GM19452 (cell line): ENCODE data around the gene OBSCN.

Source experiments
- ATAC-seq: cut with Tn5 transposase; IDR thresholded peaks from one replicate; pipeline ENCODE4 v1.9.1; 2021; ENCODE audit not compliant: unreplicated experiment

OBSCN gene

GRCh38 chr1:228408869-228409805, 201.3 kb downstream of the OBSCN start:
- no peak for ATAC-seq

GRCh38 chr1:228410015-228410414, 202.2 kb downstream of the OBSCN start:
- no peak for ATAC-seq

- ATAC-seq: no peak
Observed at GRCh38 chr1:228410671-228411070, 202.8 kb downstream of the OBSCN start.

- ATAC-seq: no peak
Observed at GRCh38 chr1:228411121-228411520, 203.3 kb downstream of the OBSCN start.

GRCh38 chr1:228411548-228412430, 203.9 kb downstream of the OBSCN start:
- no peak for ATAC-seq

GRCh38 chr1:228413241-228414010, 205.6 kb downstream of the OBSCN start:
- ATAC-seq: no peak

GRCh38 chr1:228414511-228415211, 206.8 kb downstream of the OBSCN start:
- ATAC-seq: no peak

- no peak for ATAC-seq
Observed at GRCh38 chr1:228415221-228415620, 207.4 kb downstream of the OBSCN start.

GRCh38 chr1:228415853-228416216, 208.0 kb downstream of the OBSCN start:
- no peak for ATAC-seq

GRCh38 chr1:228416217-228416933, 208.5 kb downstream of the OBSCN start, which contains the start of gene TRIM17:
TRIM17 (minus strand) TSS chr1:228416861; CDS start chr1:228415072, 1,789 bp downstream.
- no peak for ATAC-seq

GRCh38 chr1:228417061-228417460, 209.2 kb downstream of the OBSCN start:
- no peak for ATAC-seq

- no peak for ATAC-seq
Observed at GRCh38 chr1:228417483-228418203, 209.8 kb downstream of the OBSCN start.

GRCh38 chr1:228420968-228421826, 213.4 kb downstream of the OBSCN start:
- no peak for ATAC-seq

GRCh38 chr1:228423404-228424053, 215.7 kb downstream of the OBSCN start:
- no peak for ATAC-seq

- no peak for ATAC-seq
Observed at GRCh38 chr1:228424685-228425660, 217.1 kb downstream of the OBSCN start.

GRCh38 chr1:228426518-228427175, 218.8 kb downstream of the OBSCN start:
- ATAC-seq: no peak
